Astrocyte of the cerebellum (primary cell): ENCODE results near the gene ATP9B.

Source experiments
- DNase-seq: peaks from one replicate; pipeline ENCODE4 v3.0.0-alpha.2; 2011; ENCODE audit warnings: low read depth
- H3K4me3 ChIP-seq: 2 replicates; pipeline ENCODE4 v1.5.1; 2011; ENCODE audit warnings: mild to moderate bottlenecking, low read depth, low read length, moderate library complexity
- CTCF ChIP-seq: IDR thresholded peaks from 2 replicates; pipeline ENCODE4 v1.5.1; 2012; ENCODE audit warnings: low read length, low read depth, moderate library complexity, mild to moderate bottlenecking; ENCODE audit errors: missing control alignments
- in situ Hi-C: cut with HindIII; loops from 2 replicates; pipeline ENCODE4 v1.10.0; 2017; ENCODE audit warnings: low sequenced_read_pairs

Gene ATP9B

GRCh38 chr18:79121746-79122474 lies 52.7 kb downstream of the ATP9B start:
- DNase-seq, result peak; percentile 16
- TF ChIP-seq CTCF, result no peak
- H3K4me3 ChIP-seq, result no peak overlapping the region
- in situ Hi-C loops, result no loop called here

- in situ Hi-C loops, result no loop called here
Measured at GRCh38 chr18:79123948-79124347, 54.8 kb downstream of the ATP9B start.

GRCh38 chr18:79129120-79129519 lies 59.9 kb downstream of the ATP9B start:
- TF ChIP-seq CTCF, result no peak
- DNase-seq, result no peak
- H3K4me3 ChIP-seq, result no peak overlapping the region
- in situ Hi-C loops, result no loop called here

More at GRCh38 chr18:79123948-79124347, 54.8 kb downstream of the ATP9B start:
- no peak for TF ChIP-seq CTCF
- DNase-seq, result no peak
- no peak overlapping the region for H3K4me3 ChIP-seq

GRCh38 chr18:79133724-79134123 lies 64.5 kb downstream of the ATP9B start:
- TF ChIP-seq CTCF, result no peak
- no peak for DNase-seq
- H3K4me3 ChIP-seq, result no peak overlapping the region
- in situ Hi-C loops, result no loop called here

GRCh38 chr18:79135924-79136323 lies 66.7 kb downstream of the ATP9B start:
- DNase-seq, result no peak
- no peak overlapping the region for H3K4me3 ChIP-seq
- TF ChIP-seq CTCF, result no peak
- in situ Hi-C loops, result no loop called here

GRCh38 chr18:79136742-79137141 lies 67.5 kb downstream of the ATP9B start:
- no peak for DNase-seq
- no peak overlapping the region for H3K4me3 ChIP-seq
- no peak for TF ChIP-seq CTCF
- in situ Hi-C loops, result no loop called here
